Pulmonary artery endothelial cell (primary cell): ENCODE measurements around the gene NUP85. TPM values are rescaled to one million over a fixed set of nuclear protein-coding genes. Genes with fewer than 3 reads are reported as not detected.
"Not testable (repeated sequence)": the region's sequence is repeated elsewhere in the genome, so short reads cannot be mapped to it uniquely, and the experiment has no call there.

Experiments used
- DNase-seq: peaks from one replicate; pipeline ENCODE4 v3.0.0-alpha.2; 2011; ENCODE audit warnings: low read depth, low spot score
- total RNA-seq: library from RNA; depleted of rRNA; stranded (reverse); fragments of >200 nt; gene quantifications from 2 replicates; pipeline ENCODE4 v1.2.3, GENCODE V29; 2014

The NUP85 gene
- total RNA-seq, 1 donor from 2014 or later = 53.2 TPM

- no peak for DNase-seq
Observed at GRCh38 chr17:75266316-75267152, 61.1 kb downstream of the NUP85 start.

- no peak for DNase-seq
Observed at GRCh38 chr17:75267153-75267410, 61.6 kb downstream of the NUP85 start.

GRCh38 chr17:75267411-75268232 is 62.1 kb downstream of the NUP85 start:
- DNase-seq = no peak

GRCh38 chr17:75269844-75270217 is 64.4 kb downstream of the NUP85 start:
- DNase-seq = no peak

- no peak for DNase-seq
Observed at GRCh38 chr17:75270218-75270965, 64.9 kb downstream of the NUP85 start.

GRCh38 chr17:75270966-75271232 is 65.4 kb downstream of the NUP85 start, which contains the start of gene MIF4GD:
Gene MIF4GD, minus strand, starts transcription at chr17:75271231. Its CDS starts 1,036 bp downstream, at chr17:75270195.
- no peak for DNase-seq

- DNase-seq = no peak
Observed at GRCh38 chr17:75271233-75271954, 65.9 kb downstream of the NUP85 start.

- DNase-seq = no peak
Observed at GRCh38 chr17:75271955-75272847, 66.7 kb downstream of the NUP85 start.

- no peak for DNase-seq
Observed at GRCh38 chr17:75272848-75273184, 67.3 kb downstream of the NUP85 start.

- no peak for DNase-seq
Observed at GRCh38 chr17:75273977-75274708, 68.7 kb downstream of the NUP85 start.

- DNase-seq = no peak
Observed at GRCh38 chr17:75277664-75278071, 72.2 kb downstream of the NUP85 start.

- DNase-seq = not testable (repeated sequence)
Observed at GRCh38 chr17:75280189-75280588, 74.7 kb downstream of the NUP85 start.

GRCh38 chr17:75285123-75285522 is 79.6 kb downstream of the NUP85 start:
- no peak for DNase-seq

Other genes with a start within 250 kb of the NUP85 start
- 8.7 and 12.2 TPM in 2 replicates for gene HID1, start 232.9 kb upstream of the NUP85 start, total RNA-seq
- gene CDR2L, start 218.0 kb upstream of the NUP85 start, total RNA-seq = 13.4 and 15.7 TPM in 2 replicates
- gene MRPL58, start 193.0 kb upstream of the NUP85 start, total RNA-seq = 32.8 and 43.4 TPM in 2 replicates
- gene ATP5PD, start 158.7 kb upstream of the NUP85 start, total RNA-seq = 173 and 218 TPM in 2 replicates
- 14.4 and 17.5 TPM in 2 replicates for gene KCTD2, start 158.5 kb upstream of the NUP85 start, total RNA-seq
- gene SLC16A5, start 117.7 kb upstream of the NUP85 start, total RNA-seq = 5.0 and 7.1 TPM in 2 replicates
- 2.4 and 4.1 TPM in 2 replicates for gene ARMC7, start 95.7 kb upstream of the NUP85 start, total RNA-seq
- gene NT5C, start 73.9 kb upstream of the NUP85 start, total RNA-seq = 9.5 TPM in 2 replicates
- 207 and 256 TPM in 2 replicates for gene JPT1, start 51.2 kb upstream of the NUP85 start, total RNA-seq
- 140 and 143 TPM in 2 replicates for gene SUMO2, start 22.7 kb upstream of the NUP85 start, total RNA-seq
- 10.9 and 16.0 TPM in 2 replicates for gene GGA3, start 55.9 kb downstream of the NUP85 start, total RNA-seq
- 73.6 and 75.8 TPM in 2 replicates for gene MRPS7, start 56.2 kb downstream of the NUP85 start, total RNA-seq
- gene MIF4GD, start 65.6 kb downstream of the NUP85 start, total RNA-seq = 8.0 and 14.5 TPM in 2 replicates
- 13.1 and 21.4 TPM in 2 replicates for gene SLC25A19, start 83.8 kb downstream of the NUP85 start, total RNA-seq
- gene GRB2, start 200.0 kb downstream of the NUP85 start, total RNA-seq = 108 and 136 TPM in 2 replicates